Heart right ventricle (tissue), 16 donors: Measurements from ENCODE around the gene ANKRD33B. TPM values are rescaled to one million over a fixed set of nuclear protein-coding genes. Genes with fewer than 3 reads are reported as not detected.
A peak's percentile ranks its signal among the peaks of the same experiment; 100 is the strongest.
"Not testable (repeated sequence)": the region's sequence is repeated elsewhere in the genome, so short reads cannot be mapped to it uniquely, and the experiment has no call there.

Source experiments
- ATAC-seq, 8 donors: fragments of 200-7000 bp; cut with Tn5 transposase; one replicate each; pipeline ENCODE4 v1.9.1; 2020; ENCODE audit warnings: mild to moderate bottlenecking in 8 of 8, moderate library complexity in 8 of 8, moderate number of reproducible peaks in 1 of 8
- DNase-seq, 2 donors: peaks; one replicate each; pipeline ENCODE4 v3.0.0-alpha.2; 2020
- H3K27ac ChIP-seq, 10 donors: fragments of 200-600 bp; sonication (generic) in 2 of 10; one replicate each; pipeline versions ENCODE4 v1.5.0 to v1.8.0; 2020 to 2022; ENCODE audit warnings: mild to moderate bottlenecking in 3 of 10
- H3K27me3 ChIP-seq, 7 donors: fragments of 200-600 bp; one replicate each; pipeline ENCODE4 v1.8.0; 2021 to 2022; ENCODE audit warnings: mild to moderate bottlenecking in 2 of 7
- H3K36me3 ChIP-seq, 9 donors: fragments of 200-600 bp; sonication (generic) in 1 of 9; one replicate each; pipeline versions ENCODE4 v1.5.0 to v1.8.0; 2020 to 2022; ENCODE audit warnings: mild to moderate bottlenecking in 2 of 9
- H3K4me1 ChIP-seq, 9 donors: fragments of 200-600 bp; sonication (generic) in 1 of 9; one replicate each; pipeline versions ENCODE4 v1.5.0 to v1.8.0; 2020 to 2022; ENCODE audit warnings: mild to moderate bottlenecking in 4 of 9
- H3K4me3 ChIP-seq, 10 donors: fragments of 200-600 bp; sonication (generic) in 2 of 10; one replicate each; pipeline versions ENCODE4 v1.5.0 to v1.8.0; 2020 to 2022; ENCODE audit warnings: mild to moderate bottlenecking in 7 of 10, moderate library complexity in 2 of 10
- H3K9me3 ChIP-seq, 11 donors: fragments of 200-600 bp in 10 of 11; sonication (generic) in 2 of 11; one replicate each; pipeline versions ENCODE4 v1.5.0 to v1.8.0; 2013 to 2022; ENCODE audit warnings: mild to moderate bottlenecking in 2 of 11, control low read depth in 1 of 11, moderate library complexity in 1 of 11
- WGBS, 2 donors: extraction: QIAGEN DNeasy Blood & Tissue Kit; methylation state at CpG; one replicate each; pipeline ENCODE4 v1.1.7; 2013; ENCODE audit warnings: inconsistent platforms in 1 of 2; 5-methylcytosine and 5-hydroxymethylcytosine counted together
- intact Hi-C, 10 donors: fragments of 100-400 bp; cut with DNase I; formaldehyde crosslinking; loops; one replicate each; pipeline versions ENCODE4 v1.11.1 to v1.14.2; 2022
- polyA plus RNA-seq, 2 donors: library from polyadenylated mRNA; stranded (reverse); fragments of 200-250 nt; gene quantifications; one replicate each; pipeline ENCODE4 v1.2.3, GENCODE V29; 2013
- total RNA-seq, 10 donors: library from RNA; stranded (reverse); fragmentation: NEBNext Ultra II Directional in 3 of 10; extraction: Animal tissue kit (Norgen Biotek cat#: 25700) in 3 of 10; gene quantifications; one replicate each; pipeline versions ENCODE4 v1.2.1 to v1.2.4, GENCODE V29; 2021 to 2023
- TF ChIP-seq, protein P1 (sequence below), 9 donors: fragments of 200-600 bp; sonication (generic) in 2 of 9; IDR thresholded peaks; one replicate each; pipeline versions ENCODE4 v1.5.0 to v1.8.0; 2021 to 2022; ENCODE audit warnings: antibody characterized with exemption in 9 of 9, mild to moderate bottlenecking in 5 of 9, moderate library complexity in 1 of 9
- donor health status: Arrhythmogenic right ventricular cardiomyopathy.
- donor health status: ischemic (EF 13 %, LVEDD 7.1; RV severe dilation, severe dysfunction).
- donor health status: healthy with polysubstance abuse.
- donor health status: DM: no; HTN: yes; CAD: no.
- donor health status: DM: no; HTN: no; CAD: no.
- donor health status: ischemic (EF 25% LVEDD 6.9; RV normal size, moderate dysfunction).
- donor health status: ischemic (EF 25% LVEDD 5.7; RV mildly dilated, moderate dysfunction).
- donor health status: healthy.
- donor health status: DM: yes; HTN: yes; CAD: no.
- donor health status: Ischemic cardiomyopathy.
- donor health status: ischemic (EF 35%, LVEDD 5.7; RV mildly dilated, moderate dysfunction).
- donor health status: nonischemic (EF 11% LVEDD 7.7; RV severe dilation, severe dysfunction).
- donor health status: DM: yes; HTN: yes; CAD: no.
- donor health status: PGD.
- donor health status: ischemic (EF 29% LVEDD 5.4; RV normal size, mild dysfunction).
- donor health status: nonischemic (EF 23%, LVEDD 6.1; RV moderate dilation, normal function).

ANKRD33B gene
- total and polyA plus RNA-seq, 12 donors: 0.46 to 33.0 (median 13.3) TPM

DNA sequence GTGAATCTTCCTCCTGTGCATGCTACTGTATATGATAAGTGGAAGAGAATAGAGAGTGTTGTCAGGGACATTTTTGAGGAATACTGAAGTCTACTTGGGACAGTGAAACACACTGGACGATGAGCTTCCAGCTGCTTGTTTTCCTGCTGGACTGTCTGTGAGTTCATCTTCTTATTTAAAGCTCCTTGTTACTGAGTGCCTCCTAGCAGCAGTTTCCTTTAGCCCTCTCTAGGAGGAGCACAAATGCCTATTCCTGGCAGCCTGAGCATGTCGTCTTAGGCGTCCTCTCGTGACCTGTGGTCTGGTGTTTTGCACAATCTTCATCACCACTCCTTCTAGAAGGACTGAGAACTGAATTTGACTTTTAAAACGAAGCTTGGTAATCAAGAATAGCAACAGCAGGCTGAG, 43.8 kb downstream of the ANKRD33B start:
- intact Hi-C loops: loop anchor here in 1 of 10 donors (1.0 kb wide), 1 partner anchor 20 kb away; no protein-coding TSS in a partner anchor
- Histone ChIP-seq H3K36me3 (no peaks in the 10 kb centered on the region), H3K4me1 (peaks cover 4 to 39% (median 23%) of the 10 kb centered on the region in 9 donors), H3K27ac (peak overlapping the region; percentile 34 to 90 (median 82)), H3K27me3 (no peaks in the 10 kb centered on the region), H3K4me3 (peak overlapping the region in 5 of 10 donors; percentile 5 to 11 (median 6)), H3K9me3 (no peaks in the 10 kb centered on the region)
- peak; percentile 87 to 93 (median 89) for ATAC-seq
- WGBS, 2 donors: 3 to 6% methylated on average over 5 of the region's 5 CpGs
- TF ChIP-seq, protein P1, sequence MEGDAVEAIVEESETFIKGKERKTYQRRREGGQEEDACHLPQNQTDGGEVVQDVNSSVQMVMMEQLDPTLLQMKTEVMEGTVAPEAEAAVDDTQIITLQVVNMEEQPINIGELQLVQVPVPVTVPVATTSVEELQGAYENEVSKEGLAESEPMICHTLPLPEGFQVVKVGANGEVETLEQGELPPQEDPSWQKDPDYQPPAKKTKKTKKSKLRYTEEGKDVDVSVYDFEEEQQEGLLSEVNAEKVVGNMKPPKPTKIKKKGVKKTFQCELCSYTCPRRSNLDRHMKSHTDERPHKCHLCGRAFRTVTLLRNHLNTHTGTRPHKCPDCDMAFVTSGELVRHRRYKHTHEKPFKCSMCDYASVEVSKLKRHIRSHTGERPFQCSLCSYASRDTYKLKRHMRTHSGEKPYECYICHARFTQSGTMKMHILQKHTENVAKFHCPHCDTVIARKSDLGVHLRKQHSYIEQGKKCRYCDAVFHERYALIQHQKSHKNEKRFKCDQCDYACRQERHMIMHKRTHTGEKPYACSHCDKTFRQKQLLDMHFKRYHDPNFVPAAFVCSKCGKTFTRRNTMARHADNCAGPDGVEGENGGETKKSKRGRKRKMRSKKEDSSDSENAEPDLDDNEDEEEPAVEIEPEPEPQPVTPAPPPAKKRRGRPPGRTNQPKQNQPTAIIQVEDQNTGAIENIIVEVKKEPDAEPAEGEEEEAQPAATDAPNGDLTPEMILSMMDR (IDR thresholded peaks at IDR 0.05): peak in 5 of 9 donors; percentile 11 to 51 (median 43)
- peak in 1 of 2 donors; percentile 65 for DNase-seq

DNA sequence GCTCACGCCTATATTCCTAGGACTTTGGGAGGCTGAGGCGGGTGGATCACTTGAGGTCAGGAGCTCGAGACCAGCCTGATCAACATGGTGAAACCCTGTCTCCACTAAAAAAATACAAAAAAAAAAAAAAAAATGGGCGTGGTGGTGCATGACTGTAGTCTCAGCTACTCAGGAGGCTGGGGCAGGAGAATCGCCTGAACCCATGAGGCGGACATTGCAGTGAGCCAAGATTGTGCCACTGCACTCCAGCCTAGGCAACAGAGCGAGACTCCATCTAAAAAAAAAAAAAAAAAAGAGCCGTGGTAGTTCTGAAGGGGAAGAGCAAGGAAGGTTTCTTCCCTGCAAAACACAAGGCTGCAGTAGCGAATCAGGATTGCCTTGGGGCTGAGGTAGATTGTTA, 44.2 kb downstream of the ANKRD33B start:
- Histone ChIP-seq H3K4me1 (peaks cover 4 to 35% (median 23%) of the 10 kb centered on the region in 9 donors), H3K27ac (peak overlapping the region; percentile 34 to 90 (median 82)), H3K4me3 (peak overlapping the region in 1 of 10 donors; percentile 11)
- ATAC-seq: peak in 1 of 8 donors; percentile 7
- intact Hi-C loops, DNase-seq, H3K9me3 ChIP-seq, H3K36me3 ChIP-seq, H3K27me3 ChIP-seq: not testable (repeated sequence)
- 67 to 80% methylated on average over 9 of the region's 9 CpGs for WGBS, 2 donors

DNA sequence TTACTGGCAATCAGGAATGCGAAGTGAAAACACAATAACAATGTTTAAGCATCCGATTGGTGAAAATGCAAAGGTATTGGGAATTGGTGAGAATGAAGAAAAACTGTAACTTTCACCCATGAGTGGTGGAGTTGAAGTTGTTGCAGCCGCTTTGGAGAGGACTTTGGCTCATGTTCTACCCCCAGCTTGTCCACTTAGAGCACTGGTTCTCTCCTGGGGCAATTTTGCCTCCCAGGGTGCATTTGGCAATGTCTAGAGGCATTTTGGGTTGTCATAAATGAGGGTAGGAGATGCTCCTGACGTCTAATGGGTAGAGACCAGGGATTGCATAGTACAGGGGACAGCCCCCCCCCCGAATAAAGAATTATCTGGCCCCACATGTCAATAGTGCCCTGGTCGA, 46.2 kb downstream of the ANKRD33B start:
- no peaks in the 10 kb centered on the region for H3K36me3 ChIP-seq
- 92 to 94% methylated on average over 6 of the region's 6 CpGs for WGBS, 2 donors
- TF ChIP-seq, protein P1 (IDR thresholded peaks at IDR 0.05): no peak
- no peak overlapping the region for H3K27ac ChIP-seq
- no peak for DNase-seq
- H3K27me3 ChIP-seq: no peaks in the 10 kb centered on the region
- H3K4me3 ChIP-seq: no peak overlapping the region
- intact Hi-C loops: no loop called here
- H3K9me3 ChIP-seq: no peaks in the 10 kb centered on the region
- H3K4me1 ChIP-seq: peaks cover 4 to 35% (median 23%) of the 10 kb centered on the region in 9 donors
- no peak for ATAC-seq

- Histone ChIP-seq H3K27ac (peak overlapping the region in 1 of 10 donors; percentile 8), H3K36me3 (no peaks in the 10 kb centered on the region), H3K4me1 (peaks cover 4 to 35% (median 23%) of the 10 kb centered on the region in 9 donors), H3K4me3 (no peak overlapping the region), H3K27me3 (no peaks in the 10 kb centered on the region), H3K9me3 (no peaks in the 10 kb centered on the region)
- TF ChIP-seq, protein P1 (IDR thresholded peaks at IDR 0.05): no peak
- no peak for DNase-seq
- 81 to 89% methylated on average over 4 of the region's 4 CpGs for WGBS, 2 donors
- intact Hi-C loops: no loop called here
- ATAC-seq: no peak
Measured at GRCh38 chr5:10611290-10611689, 47.4 kb downstream of the ANKRD33B start.

DNA sequence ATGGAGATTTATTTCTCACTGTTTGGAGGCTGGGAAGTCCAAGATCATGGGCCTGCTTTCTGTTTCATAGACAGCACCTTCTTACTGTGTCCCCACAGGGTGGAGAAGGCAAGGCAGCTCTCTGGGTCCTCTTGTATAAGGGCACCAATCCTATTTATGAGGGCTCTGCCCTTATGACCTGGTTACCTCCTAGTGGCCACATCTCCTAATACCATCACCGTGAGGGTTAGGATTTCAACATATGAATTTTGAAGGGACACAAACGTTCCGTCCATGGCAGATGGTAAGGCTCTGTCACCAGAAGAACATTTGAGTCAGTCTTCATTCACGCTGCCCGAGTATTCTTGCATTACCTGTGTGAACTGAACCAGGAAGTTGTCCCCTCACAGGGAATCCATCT, 48.4 kb downstream of the ANKRD33B start:
- DNase-seq (no peak), ATAC-seq (no peak)
- intact Hi-C loops: no loop called here
- Histone ChIP-seq H3K4me1 (peaks cover 0 to 27% (median 17%) of the 10 kb centered on the region in 9 donors), H3K9me3 (no peaks in the 10 kb centered on the region), H3K4me3 (no peak overlapping the region), H3K36me3 (no peaks in the 10 kb centered on the region), H3K27me3 (no peaks in the 10 kb centered on the region), H3K27ac (no peak overlapping the region)
- TF ChIP-seq, protein P1 (IDR thresholded peaks at IDR 0.05): no peak
- 76 to 85% methylated on average over 5 of the region's 5 CpGs for WGBS, 2 donors
